NT2/D1 (cell line): Measurements from ENCODE around the gene IQSEC3.

Experiments used
- DNase-seq: peaks from one replicate; pipeline ENCODE4 v3.0.0-alpha.2; 2011; ENCODE audit warnings: low read depth, low spot score
- H3K27me3 ChIP-seq: 2 replicates; pipeline ENCODE4 v1.6.0; 2011; ENCODE audit warnings: mild to moderate bottlenecking; ENCODE audit not compliant: insufficient read length, insufficient read depth
- H3K36me3 ChIP-seq: 2 replicates; pipeline ENCODE4 v1.6.1; 2011; ENCODE audit warnings: mild to moderate bottlenecking, low read length, mixed read lengths; ENCODE audit not compliant: insufficient read depth, insufficient read length
- H3K4me1 ChIP-seq: 2 replicates; pipeline ENCODE4 v1.5.1; 2011; ENCODE audit not compliant: insufficient read depth, insufficient read length
- H3K4me3 ChIP-seq: 2 replicates; pipeline ENCODE4 v1.5.1; 2011; ENCODE audit warnings: low read depth; ENCODE audit not compliant: insufficient read length
- H3K9ac ChIP-seq: 2 replicates; pipeline ENCODE4 v1.6.0; 2011; ENCODE audit warnings: low read depth; ENCODE audit not compliant: insufficient read length
- H3K9me3 ChIP-seq: 2 replicates; pipeline ENCODE4 v1.5.1; 2011; ENCODE audit warnings: mild to moderate bottlenecking, low read length; ENCODE audit not compliant: insufficient read depth
- SUZ12 ChIP-seq: IDR thresholded peaks from 2 replicates; pipeline ENCODE4 v1.6.1; 2011; ENCODE audit not compliant: insufficient read length, insufficient read depth; ENCODE audit errors: extremely low read depth
- YY1 ChIP-seq: IDR thresholded peaks from 2 replicates; pipeline ENCODE4 v1.6.1; 2011; ENCODE audit not compliant: insufficient read length, insufficient read depth
- ZNF274 ChIP-seq: IDR thresholded peaks from 2 replicates; pipeline ENCODE4 v1.6.1; 2011; ENCODE audit warnings: mild to moderate bottlenecking, low read depth, low read length

The IQSEC3 gene

GRCh38 chr12:175759-176158, 109.2 kb downstream of the IQSEC3 start:
- no peak for DNase-seq
- H3K9me3 ChIP-seq: no peaks in the 10 kb centered on the region
- no peaks in the 10 kb centered on the region for H3K36me3 ChIP-seq
- no peak overlapping the region for H3K9ac ChIP-seq
- peaks cover 75% of the 10 kb centered on the region for H3K4me1 ChIP-seq
- TF ChIP-seq YY1: no peak
- no peak for TF ChIP-seq ZNF274
- TF ChIP-seq SUZ12: no peak
- H3K27me3 ChIP-seq: no peaks in the 10 kb centered on the region
- H3K4me3 ChIP-seq: no peak overlapping the region

GRCh38 chr12:176321-177181, 110.0 kb downstream of the IQSEC3 start:
- Histone ChIP-seq H3K9me3 (no peaks in the 10 kb centered on the region), H3K4me3 (no peak overlapping the region), H3K36me3 (no peaks in the 10 kb centered on the region), H3K9ac (no peak overlapping the region), H3K4me1 (peaks cover 68% of the 10 kb centered on the region), H3K27me3 (no peaks in the 10 kb centered on the region)
- no peak for DNase-seq
- TF ChIP-seq YY1 (no peak), ZNF274 (no peak), SUZ12 (no peak)

GRCh38 chr12:177336-177979, 110.9 kb downstream of the IQSEC3 start:
- Histone ChIP-seq H3K4me3 (no peak overlapping the region), H3K4me1 (peaks cover 70% of the 10 kb centered on the region), H3K9me3 (no peaks in the 10 kb centered on the region), H3K9ac (no peak overlapping the region), H3K27me3 (no peaks in the 10 kb centered on the region), H3K36me3 (no peaks in the 10 kb centered on the region)
- DNase-seq: no peak
- TF ChIP-seq YY1 (no peak), ZNF274 (no peak), SUZ12 (no peak)

- H3K4me3 ChIP-seq: no peak overlapping the region
- H3K9me3 ChIP-seq: no peaks in the 10 kb centered on the region
- no peaks in the 10 kb centered on the region for H3K27me3 ChIP-seq
- H3K36me3 ChIP-seq: no peaks in the 10 kb centered on the region
- H3K9ac ChIP-seq: no peak overlapping the region
- peaks cover 64% of the 10 kb centered on the region for H3K4me1 ChIP-seq
- DNase-seq: no peak
- TF ChIP-seq YY1: no peak
- TF ChIP-seq ZNF274: no peak
- TF ChIP-seq SUZ12: no peak
These were observed 111.6 kb downstream of the IQSEC3 start for GRCh38 chr12:177980-178828.

GRCh38 chr12:178829-179109, 112.2 kb downstream of the IQSEC3 start:
- DNase-seq: no peak
- no peaks in the 10 kb centered on the region for H3K27me3 ChIP-seq
- no peaks in the 10 kb centered on the region for H3K9me3 ChIP-seq
- peaks cover 58% of the 10 kb centered on the region for H3K4me1 ChIP-seq
- TF ChIP-seq YY1 (no peak), SUZ12 (no peak), ZNF274 (no peak)
- no peaks in the 10 kb centered on the region for H3K36me3 ChIP-seq
- H3K9ac ChIP-seq: no peak overlapping the region
- H3K4me3 ChIP-seq: no peak overlapping the region

GRCh38 chr12:179131-179884, 112.7 kb downstream of the IQSEC3 start:
- no peak for DNase-seq
- peaks cover 53% of the 10 kb centered on the region for H3K4me1 ChIP-seq
- no peaks in the 10 kb centered on the region for H3K27me3 ChIP-seq
- no peaks in the 10 kb centered on the region for H3K36me3 ChIP-seq
- H3K9ac ChIP-seq: no peak overlapping the region
- H3K4me3 ChIP-seq: no peak overlapping the region
- H3K9me3 ChIP-seq: no peaks in the 10 kb centered on the region
- TF ChIP-seq ZNF274: no peak
- no peak for TF ChIP-seq SUZ12
- no peak for TF ChIP-seq YY1
